H9 (cell line): ENCODE measurements around the gene UCP3. TPM values are rescaled to one million over a fixed set of nuclear protein-coding genes. Genes with fewer than 3 reads are reported as not detected.

Experiments used
- DNase-seq: peaks from one replicate; pipeline ENCODE4 v3.0.0-alpha.2; 2017
- H2AFZ ChIP-seq: one replicate; pipeline ENCODE4 v1.6.1; 2013; ENCODE audit warnings: mild to moderate bottlenecking, low read length, control low read depth, moderate library complexity
- H2AK5ac ChIP-seq: 2 replicates; pipeline ENCODE4 v1.6.1; 2013; ENCODE audit warnings: low read length, control low read depth, mixed read lengths; ENCODE audit not compliant: insufficient read length
- H2BK120ac ChIP-seq: one replicate; pipeline ENCODE4 v1.6.1; 2013; ENCODE audit warnings: low read depth, mild to moderate bottlenecking, low read length, control low read depth, inconsistent platforms; ENCODE audit not compliant: poor library complexity, severe bottlenecking
- H2BK12ac ChIP-seq: 2 replicates; pipeline ENCODE4 v1.6.1; 2013; ENCODE audit warnings: low read length, control low read depth, mixed read lengths, low read depth; ENCODE audit not compliant: insufficient read length
- H2BK15ac ChIP-seq: 2 replicates; pipeline ENCODE4 v1.6.1; 2013; ENCODE audit warnings: low read depth, low read length, control low read depth
- H2BK20ac ChIP-seq: one replicate; pipeline ENCODE4 v1.6.1; 2013; ENCODE audit warnings: low read depth, mild to moderate bottlenecking, low read length, control low read depth, inconsistent platforms; ENCODE audit not compliant: poor library complexity, severe bottlenecking
- H2BK5ac ChIP-seq: 2 replicates; pipeline ENCODE4 v1.6.1; 2013; ENCODE audit warnings: low read length, control low read depth, mixed read lengths; ENCODE audit not compliant: insufficient read length
- H3K14ac ChIP-seq: 2 replicates; pipeline ENCODE4 v1.6.1; 2013; ENCODE audit warnings: low read length, control low read depth; ENCODE audit not compliant: insufficient read depth
- H3K18ac ChIP-seq: 2 replicates; pipeline ENCODE4 v1.6.1; 2013; ENCODE audit warnings: low read depth, mild to moderate bottlenecking, mixed read lengths, low read length, control low read depth; ENCODE audit not compliant: insufficient read length
- H3K23ac ChIP-seq: 2 replicates; pipeline ENCODE4 v1.6.1; 2013; ENCODE audit warnings: low read length, control low read depth, mixed read lengths, low read depth; ENCODE audit not compliant: insufficient read length
- H3K23me2 ChIP-seq: 2 replicates; pipeline ENCODE4 v1.6.1; 2013; ENCODE audit warnings: low read depth, mild to moderate bottlenecking, mixed read lengths, low read length, control low read depth; ENCODE audit not compliant: insufficient read length, poor library complexity, severe bottlenecking
- H3K27ac ChIP-seq: 2 replicates; pipeline ENCODE4 v1.5.1; 2013; ENCODE audit warnings: low read length, control low read depth, mixed read lengths, low read depth; ENCODE audit not compliant: insufficient read length
- H3K27me3 ChIP-seq: 2 replicates; pipeline ENCODE4 v1.6.1; 2013; ENCODE audit warnings: low read length, control low read depth, inconsistent platforms; ENCODE audit not compliant: insufficient read depth
- H3K4ac ChIP-seq: 2 replicates; pipeline ENCODE4 v1.6.1; 2013; ENCODE audit warnings: low read depth, mild to moderate bottlenecking, control low read depth, inconsistent platforms, low read length, moderate library complexity
- H3K4me1 ChIP-seq: 2 replicates; pipeline ENCODE4 v1.6.1; 2013; ENCODE audit warnings: low read length, control low read depth, inconsistent platforms; ENCODE audit not compliant: insufficient read depth
- H3K4me2 ChIP-seq: 2 replicates; pipeline ENCODE4 v1.6.1; 2013; ENCODE audit warnings: low read length, control low read depth, mixed read lengths; ENCODE audit not compliant: insufficient read length, insufficient read depth
- H3K56ac ChIP-seq: 2 replicates; pipeline ENCODE4 v1.6.1; 2013; ENCODE audit warnings: low read depth, mild to moderate bottlenecking, mixed read lengths, low read length, control low read depth; ENCODE audit not compliant: insufficient read length
- H3K79me1 ChIP-seq: 2 replicates; pipeline ENCODE4 v1.6.1; 2013; ENCODE audit warnings: low read depth, mild to moderate bottlenecking, moderate library complexity, low read length, control low read depth, inconsistent platforms; ENCODE audit not compliant: insufficient read depth, poor library complexity, severe bottlenecking
- H3K79me2 ChIP-seq: 2 replicates; pipeline ENCODE4 v1.6.1; 2013; ENCODE audit warnings: low read length, control low read depth, inconsistent platforms; ENCODE audit not compliant: insufficient read depth
- H3K9ac ChIP-seq: 2 replicates; pipeline ENCODE4 v1.6.1; 2013; ENCODE audit warnings: low read length, control low read depth, mixed read lengths; ENCODE audit not compliant: insufficient read length; ENCODE audit errors: extremely low read depth
- H3K9me3 ChIP-seq: one replicate; pipeline ENCODE4 v1.6.1; 2013; ENCODE audit warnings: low read depth, low read length, inconsistent platforms; ENCODE audit not compliant: control insufficient read depth
- H3T11ph ChIP-seq: one replicate; pipeline ENCODE4 v1.6.1; 2013; ENCODE audit warnings: mild to moderate bottlenecking, low read length, control low read depth, inconsistent platforms
- H4K20me1 ChIP-seq: one replicate; pipeline ENCODE4 v1.6.1; 2013; ENCODE audit not compliant: control insufficient read depth, insufficient read length, insufficient read depth
- H4K5ac ChIP-seq: 2 replicates; pipeline ENCODE4 v1.6.1; 2013; ENCODE audit warnings: low read depth, mild to moderate bottlenecking, mixed read lengths, low read length, control low read depth; ENCODE audit not compliant: insufficient read length
- H4K8ac ChIP-seq: replicated peaks from 2 replicates; pipeline ENCODE4 v1.6.1; 2013; ENCODE audit warnings: low read length, control low read depth, mixed read lengths, low read depth; ENCODE audit not compliant: insufficient read length
- H4K91ac ChIP-seq: 2 replicates; pipeline ENCODE4 v1.6.1; 2013; ENCODE audit warnings: low read depth, mild to moderate bottlenecking, moderate library complexity, mixed read lengths, low read length, control low read depth; ENCODE audit not compliant: insufficient read length
- H3K27ac Mint-ChIP-seq, 3 experiments: 2 replicates in 2 of 3; 3 replicates in 1 of 3; pipeline ENCODE4 v1.8.0; 2020 to 2021; ENCODE audit warnings: mixed read lengths in 3 of 3, mild to moderate bottlenecking in 1 of 3, moderate library complexity in 1 of 3
- H3K27me3 Mint-ChIP-seq: 2 replicates; pipeline ENCODE4 v1.8.0; 2021; ENCODE audit warnings: low read depth, mild to moderate bottlenecking, moderate library complexity, mixed read lengths
- H3K36me3 Mint-ChIP-seq, 3 experiments: 2 replicates in 2 of 3; 3 replicates in 1 of 3; pipeline ENCODE4 v1.8.0; 2020 to 2021; ENCODE audit warnings: low read depth in 3 of 3, mixed read lengths in 3 of 3; ENCODE audit not compliant: insufficient read depth in 1 of 3
- H3K4me1 Mint-ChIP-seq, 2 experiments: 2 replicates each; pipeline ENCODE4 v1.8.0; 2020; ENCODE audit warnings: mixed read lengths in 2 of 2
- H3K4me3 Mint-ChIP-seq, 2 experiments: 2 replicates in 1 of 2; 3 replicates in 1 of 2; pipeline ENCODE4 v1.8.0; 2020 to 2021; ENCODE audit warnings: mild to moderate bottlenecking in 2 of 2, mixed read lengths in 2 of 2, moderate library complexity in 1 of 2
- H3K9me3 Mint-ChIP-seq, 2 experiments: 2 replicates in 1 of 2; 3 replicates in 1 of 2; pipeline ENCODE4 v1.8.0; 2020; ENCODE audit warnings: mild to moderate bottlenecking in 2 of 2, mixed read lengths in 2 of 2, moderate library complexity in 1 of 2
- CTCF ChIP-seq: fragments of 200-600 bp; sonication (generic); conservative IDR thresholded peaks from 3 replicates; pipeline ENCODE4 v1.8.0; 2021; ENCODE audit warnings: antibody characterized with exemption, mild to moderate bottlenecking
- WGBS: extraction: QIAGEN DNeasy Blood & Tissue Kit; methylation state at CpG from one replicate; pipeline ENCODE4 v1.1.7; 2013; ENCODE audit warnings: missing lambda C conversion rate, low lambda C conversion rate, mixed read lengths; ENCODE audit not compliant: insufficient read length; ENCODE audit errors: extremely low coverage; 5-methylcytosine and 5-hydroxymethylcytosine counted together
- total RNA-seq: library from RNA; stranded (reverse); gene quantifications from 2 replicates; pipeline ENCODE4 v1.2.1, GENCODE V29; 2021

Gene UCP3
- total RNA-seq, 1 experiment from 2014 or later = 0.85 TPM

- H2BK120ac ChIP-seq = no peak overlapping the region
- H3K9ac ChIP-seq = no peak overlapping the region
- H2AFZ ChIP-seq = no peak overlapping the region
- no peaks in the 10 kb centered on the region for H3K4me1 ChIP-seq
- H3K27me3 ChIP-seq = no peaks in the 10 kb centered on the region
- WGBS = no CpG with 5 or more reads among the region's 8 CpGs
- Mint-ChIP-seq H3K4me1 (peaks cover 5 to 6% of the 10 kb centered on the region in 2 experiments), H3K27me3 (no peaks in the 10 kb centered on the region), H3K4me3 (no peak overlapping the region), H3K36me3 (peaks cover 7 to 28% (median 17%) of the 10 kb centered on the region in 3 experiments), H3K27ac (no peak overlapping the region), H3K9me3 (no peaks in the 10 kb centered on the region)
- H3K4me2 ChIP-seq = no peak overlapping the region
- H2BK15ac ChIP-seq = no peak overlapping the region
- no peak overlapping the region for H4K91ac ChIP-seq
- H3K23me2 ChIP-seq = no peaks in the 10 kb centered on the region
- H4K20me1 ChIP-seq = no peaks in the 10 kb centered on the region
- H3K9me3 ChIP-seq = no peaks in the 10 kb centered on the region
- TF ChIP-seq CTCF = no peak
- no peak overlapping the region for H3K4ac ChIP-seq
- no peak overlapping the region for H3K18ac ChIP-seq
- H2BK12ac ChIP-seq = no peak overlapping the region
- DNase-seq = no peak
- no peak overlapping the region for H3K23ac ChIP-seq
- no peak overlapping the region for H3T11ph ChIP-seq
- no peak overlapping the region for H4K5ac ChIP-seq
- H3K79me1 ChIP-seq = no peaks in the 10 kb centered on the region
- H3K56ac ChIP-seq = no peak overlapping the region
- no peak overlapping the region for H3K27ac ChIP-seq
- H2BK5ac ChIP-seq = no peak overlapping the region
- H3K14ac ChIP-seq = no peak overlapping the region
- H4K8ac ChIP-seq = no peak overlapping the region
- no peak overlapping the region for H2BK20ac ChIP-seq
- no peak overlapping the region for H2AK5ac ChIP-seq
- H3K79me2 ChIP-seq = no peaks in the 10 kb centered on the region
These were observed 48.6 kb upstream of the UCP3 start for GRCh38 chr11:74057249-74058151.
